ENCODE results near the gene LEKR1.

DNA sequence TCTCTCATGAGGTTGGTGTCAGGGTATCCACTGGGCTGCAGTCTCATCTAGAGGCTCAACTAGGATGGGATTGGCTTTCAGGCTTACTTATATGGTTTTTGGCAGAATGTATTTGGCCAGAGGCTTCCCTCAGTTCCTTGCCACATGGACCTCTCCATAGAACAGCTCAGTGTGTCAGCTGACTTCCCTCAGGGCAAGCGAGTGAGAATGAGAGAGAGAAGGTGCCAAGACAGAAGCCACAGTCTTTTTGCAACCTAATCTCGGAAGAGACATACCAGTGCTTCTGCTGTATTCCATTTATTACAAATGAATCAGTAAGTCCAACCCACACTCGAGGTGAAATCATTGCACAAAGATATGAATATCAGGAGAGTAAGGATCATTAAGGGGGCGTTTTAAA is 204.6 kb downstream of the LEKR1 start:
- no peak for TF ChIP-seq POLR2A (IDR thresholded peaks at IDR 0.05)
- TF ChIP-seq, protein P1, sequence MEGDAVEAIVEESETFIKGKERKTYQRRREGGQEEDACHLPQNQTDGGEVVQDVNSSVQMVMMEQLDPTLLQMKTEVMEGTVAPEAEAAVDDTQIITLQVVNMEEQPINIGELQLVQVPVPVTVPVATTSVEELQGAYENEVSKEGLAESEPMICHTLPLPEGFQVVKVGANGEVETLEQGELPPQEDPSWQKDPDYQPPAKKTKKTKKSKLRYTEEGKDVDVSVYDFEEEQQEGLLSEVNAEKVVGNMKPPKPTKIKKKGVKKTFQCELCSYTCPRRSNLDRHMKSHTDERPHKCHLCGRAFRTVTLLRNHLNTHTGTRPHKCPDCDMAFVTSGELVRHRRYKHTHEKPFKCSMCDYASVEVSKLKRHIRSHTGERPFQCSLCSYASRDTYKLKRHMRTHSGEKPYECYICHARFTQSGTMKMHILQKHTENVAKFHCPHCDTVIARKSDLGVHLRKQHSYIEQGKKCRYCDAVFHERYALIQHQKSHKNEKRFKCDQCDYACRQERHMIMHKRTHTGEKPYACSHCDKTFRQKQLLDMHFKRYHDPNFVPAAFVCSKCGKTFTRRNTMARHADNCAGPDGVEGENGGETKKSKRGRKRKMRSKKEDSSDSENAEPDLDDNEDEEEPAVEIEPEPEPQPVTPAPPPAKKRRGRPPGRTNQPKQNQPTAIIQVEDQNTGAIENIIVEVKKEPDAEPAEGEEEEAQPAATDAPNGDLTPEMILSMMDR (IDR thresholded peaks at IDR 0.05): no peak
